ENCODE measurements around the gene SHISA5.
"Not testable (repeated sequence)": the region's sequence is repeated elsewhere in the genome, so short reads cannot be mapped to it uniquely, and the experiment has no call there.

Gene SHISA5, protein sequence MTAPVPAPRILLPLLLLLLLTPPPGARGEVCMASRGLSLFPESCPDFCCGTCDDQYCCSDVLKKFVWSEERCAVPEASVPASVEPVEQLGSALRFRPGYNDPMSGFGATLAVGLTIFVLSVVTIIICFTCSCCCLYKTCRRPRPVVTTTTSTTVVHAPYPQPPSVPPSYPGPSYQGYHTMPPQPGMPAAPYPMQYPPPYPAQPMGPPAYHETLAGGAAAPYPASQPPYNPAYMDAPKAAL

DNA sequence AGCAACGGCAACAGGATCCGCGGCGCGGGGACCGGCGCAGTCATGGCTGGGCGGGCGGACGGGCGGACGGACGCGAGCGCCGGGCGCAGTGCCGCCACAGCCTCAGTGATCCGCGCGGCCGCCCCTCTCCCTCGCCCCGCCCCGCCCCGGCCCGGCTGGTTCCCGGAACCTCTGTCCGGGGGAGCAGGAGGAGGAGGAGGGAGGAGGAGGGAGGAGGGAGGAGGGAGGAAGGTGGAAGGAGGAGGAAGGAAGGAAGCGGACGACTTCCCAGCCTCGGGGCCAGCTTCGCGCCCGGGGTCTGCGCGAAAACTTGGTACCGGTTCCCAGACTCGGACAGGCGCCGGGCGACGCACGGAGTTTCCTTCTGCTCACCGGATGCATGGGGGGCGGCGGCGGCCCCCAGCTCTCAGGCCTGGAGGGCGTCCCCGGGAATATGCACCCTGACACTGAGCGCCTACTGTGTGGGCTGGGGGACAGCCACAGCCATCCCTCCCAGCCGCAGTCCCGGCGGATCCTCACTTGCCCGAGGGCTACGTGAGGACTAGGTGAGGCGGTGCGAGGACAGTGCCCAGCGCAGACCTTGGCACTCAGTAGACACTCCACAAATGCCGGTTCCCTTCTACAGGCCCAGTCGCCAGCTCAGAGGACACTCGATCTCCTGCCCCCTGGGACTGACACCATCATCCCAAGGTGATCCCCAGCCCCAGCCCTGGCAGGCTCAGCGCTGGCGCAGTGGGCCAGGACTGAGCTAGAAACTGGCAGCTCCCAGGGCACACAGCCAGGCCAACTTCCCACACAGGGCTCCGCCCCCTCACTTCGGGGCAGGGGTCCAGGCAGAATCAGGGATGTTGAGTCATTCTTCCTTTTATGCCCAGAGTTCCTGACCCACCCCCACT, at the start of gene SHISA5:
SHISA5 (minus strand) TSS at position 124 of the 896 bp plus-strand sequence; CDS start at position 44, 80 bp downstream.
- TF ChIP-seq, protein P1, sequence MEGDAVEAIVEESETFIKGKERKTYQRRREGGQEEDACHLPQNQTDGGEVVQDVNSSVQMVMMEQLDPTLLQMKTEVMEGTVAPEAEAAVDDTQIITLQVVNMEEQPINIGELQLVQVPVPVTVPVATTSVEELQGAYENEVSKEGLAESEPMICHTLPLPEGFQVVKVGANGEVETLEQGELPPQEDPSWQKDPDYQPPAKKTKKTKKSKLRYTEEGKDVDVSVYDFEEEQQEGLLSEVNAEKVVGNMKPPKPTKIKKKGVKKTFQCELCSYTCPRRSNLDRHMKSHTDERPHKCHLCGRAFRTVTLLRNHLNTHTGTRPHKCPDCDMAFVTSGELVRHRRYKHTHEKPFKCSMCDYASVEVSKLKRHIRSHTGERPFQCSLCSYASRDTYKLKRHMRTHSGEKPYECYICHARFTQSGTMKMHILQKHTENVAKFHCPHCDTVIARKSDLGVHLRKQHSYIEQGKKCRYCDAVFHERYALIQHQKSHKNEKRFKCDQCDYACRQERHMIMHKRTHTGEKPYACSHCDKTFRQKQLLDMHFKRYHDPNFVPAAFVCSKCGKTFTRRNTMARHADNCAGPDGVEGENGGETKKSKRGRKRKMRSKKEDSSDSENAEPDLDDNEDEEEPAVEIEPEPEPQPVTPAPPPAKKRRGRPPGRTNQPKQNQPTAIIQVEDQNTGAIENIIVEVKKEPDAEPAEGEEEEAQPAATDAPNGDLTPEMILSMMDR (IDR thresholded peaks at IDR 0.05; ENCODE audit: low read depth, low read length) = no peak
- DNase-seq (ENCODE audit: extremely low read depth, low read depth) = peak; percentile 46

DNA sequence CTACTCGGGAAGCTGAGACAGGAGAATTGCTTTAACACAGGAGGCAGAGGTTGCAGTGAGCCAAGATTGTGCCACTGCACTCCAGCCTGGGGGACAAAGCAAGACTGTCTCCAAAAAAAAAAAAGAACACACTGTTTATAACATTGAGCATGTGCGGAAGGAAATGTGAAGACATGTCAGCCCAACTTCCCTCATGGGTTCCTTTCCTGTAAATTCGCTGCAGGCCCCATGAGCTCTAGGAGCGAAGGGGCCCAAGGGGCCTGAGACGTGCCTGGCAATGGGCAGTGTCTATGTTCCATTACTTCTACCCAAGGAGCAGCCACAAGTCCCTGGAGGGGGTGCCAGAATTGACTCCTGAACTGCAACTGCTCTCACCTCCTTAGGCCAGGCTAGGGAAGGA, 49.4 kb upstream of the SHISA5 start:
- DNase-seq (ENCODE audit: extremely low read depth, low read depth) = no peak
- TF ChIP-seq, protein P1 (IDR thresholded peaks at IDR 0.05; ENCODE audit: low read depth, low read length) = no peak

DNA sequence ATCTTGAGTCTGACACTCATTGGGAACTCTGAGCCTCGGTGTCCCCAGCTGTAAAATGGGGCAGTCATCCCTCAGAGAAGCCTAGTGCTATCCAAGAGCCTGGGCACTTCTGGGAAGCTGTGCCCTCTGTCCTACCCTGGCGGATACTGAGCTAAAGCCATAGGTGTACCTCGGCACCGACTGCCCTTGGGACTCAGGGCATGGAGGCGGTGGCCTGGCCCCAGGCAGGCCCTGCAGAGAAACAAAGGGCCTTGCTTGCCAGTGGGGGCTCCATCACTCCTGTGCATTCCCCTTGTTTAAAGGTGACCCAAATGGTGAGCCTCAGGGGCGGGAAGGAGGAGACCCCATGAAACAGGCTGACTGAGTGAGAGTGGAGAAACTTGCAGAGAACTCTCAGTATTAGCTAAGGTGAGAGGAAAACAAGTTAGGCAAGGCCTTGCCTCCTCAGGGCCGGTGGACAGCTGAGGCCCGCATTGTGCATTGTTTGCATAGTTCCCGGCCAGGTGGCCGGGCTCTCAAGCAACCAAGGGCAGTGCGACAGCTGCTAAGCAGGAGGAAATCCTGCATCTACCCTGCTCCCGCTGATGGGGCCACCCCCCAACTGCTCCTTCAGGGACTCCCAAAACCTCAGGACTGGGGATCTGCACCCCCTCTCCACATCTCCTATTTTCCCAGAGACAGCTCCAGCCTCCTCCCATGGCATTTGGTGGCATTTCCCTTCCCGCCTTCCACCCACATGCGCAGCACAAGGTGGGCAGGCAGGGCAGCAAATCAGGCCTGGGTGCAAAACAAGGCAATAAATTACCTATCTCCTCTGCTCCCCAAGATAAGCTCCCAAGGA, 48.4 kb upstream of the SHISA5 start:
- DNase-seq (ENCODE audit: extremely low read depth, low read depth) = no peak
- TF ChIP-seq, protein P1 (IDR thresholded peaks at IDR 0.05; ENCODE audit: low read depth, low read length) = no peak

DNA sequence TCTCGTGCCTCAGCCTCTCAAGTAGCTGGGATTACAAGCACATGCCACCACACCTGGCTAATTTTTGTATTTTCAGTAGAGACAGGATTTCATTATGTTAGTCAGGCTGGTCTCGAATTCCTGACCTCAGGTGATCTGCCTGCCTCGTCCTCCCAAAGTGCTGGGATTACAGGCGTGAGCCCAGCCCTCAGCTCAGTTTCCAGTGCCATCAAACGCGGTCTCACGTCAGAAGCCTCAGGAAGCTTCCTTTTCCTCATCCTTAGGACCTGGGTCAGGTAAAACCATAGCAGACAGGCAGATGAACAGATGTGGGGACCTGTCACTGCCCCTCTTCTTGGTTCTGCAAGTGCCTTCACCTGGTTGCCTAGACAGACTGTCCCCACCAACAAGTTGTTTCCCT, 47.7 kb upstream of the SHISA5 start:
- not testable (repeated sequence) for DNase-seq (ENCODE audit: extremely low read depth, low read depth)

DNA sequence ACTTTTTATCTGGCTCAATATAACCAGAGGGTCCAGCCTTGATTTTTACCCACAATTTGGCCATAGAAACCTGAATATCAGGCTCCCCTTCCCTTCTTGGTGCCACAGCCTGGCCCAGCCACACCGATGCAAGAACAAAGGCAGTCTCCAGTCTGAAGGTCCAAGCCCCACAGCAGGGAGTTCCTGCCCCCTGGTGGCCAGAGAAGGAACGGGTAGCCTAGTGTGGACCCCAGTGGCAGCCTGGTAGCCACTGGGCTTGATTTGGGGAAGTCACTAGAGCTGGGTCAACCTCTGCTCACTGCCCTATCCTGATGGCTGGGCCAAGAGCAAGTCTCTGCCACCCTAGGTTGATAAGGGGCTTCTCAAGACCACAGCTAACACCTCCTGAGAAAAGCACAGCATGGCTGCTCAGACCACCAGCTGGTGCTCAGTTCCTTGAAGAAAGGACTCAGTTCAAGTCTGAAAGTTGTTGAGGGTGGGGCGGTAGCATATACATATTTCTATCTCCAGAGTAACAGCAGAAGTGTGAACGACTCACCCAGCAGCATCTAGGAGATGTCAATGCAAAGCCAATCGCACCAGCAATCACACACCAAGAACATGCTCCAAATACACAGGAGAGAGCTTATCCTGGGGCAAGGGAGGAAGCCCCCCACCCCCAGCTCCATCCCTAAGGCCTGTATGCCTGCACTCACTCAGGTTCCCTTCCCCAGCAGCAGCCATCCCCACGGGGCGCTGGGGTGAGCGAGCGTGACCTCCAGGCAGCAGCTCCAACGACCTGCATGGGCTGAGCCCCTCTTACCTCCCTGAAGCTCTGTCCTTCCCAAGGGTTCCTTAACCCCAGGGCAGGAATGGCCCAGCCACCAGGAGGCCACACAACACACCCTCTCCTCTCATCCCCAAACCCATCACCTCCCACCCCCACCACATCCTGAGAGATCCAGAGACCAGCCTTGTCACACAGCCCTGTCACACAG, 45.0 kb upstream of the SHISA5 start:
- TF ChIP-seq, protein P1 (IDR thresholded peaks at IDR 0.05; ENCODE audit: low read depth, low read length) = peak; percentile 98
- peak; percentile 38 for DNase-seq (ENCODE audit: extremely low read depth, low read depth)

DNA sequence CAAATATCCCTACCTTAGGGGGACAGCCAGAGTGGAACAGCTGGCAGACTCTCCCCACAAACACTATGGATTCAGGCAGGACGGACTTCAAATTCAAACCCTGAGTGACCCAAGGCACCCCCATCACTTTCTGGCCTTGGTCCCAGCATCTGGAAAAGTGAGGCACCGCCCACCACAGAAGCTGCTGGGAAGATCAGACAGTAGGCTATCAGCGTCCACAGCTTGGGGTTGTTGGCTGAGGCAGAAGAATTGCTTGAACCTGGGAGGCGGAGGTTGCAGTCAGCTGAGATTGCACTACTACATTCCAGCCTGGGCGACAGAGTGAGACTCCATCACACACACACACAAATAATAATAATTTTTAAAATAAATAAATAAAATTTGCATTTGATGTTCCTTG, 44.2 kb upstream of the SHISA5 start:
- no peak for DNase-seq (ENCODE audit: extremely low read depth, low read depth)
- TF ChIP-seq, protein P1 (IDR thresholded peaks at IDR 0.05; ENCODE audit: low read depth, low read length) = no peak

Data from AG09319 (cell line).